Glutamatergic neuron (in vitro differentiated cells): ENCODE measurements around the gene AFMID. TPM values are rescaled to one million over a fixed set of nuclear protein-coding genes. Genes with fewer than 3 reads are reported as not detected.
A peak's percentile ranks its signal among the peaks of the same experiment; 100 is the strongest.
"Not testable (repeated sequence)": the region's sequence is repeated elsewhere in the genome, so short reads cannot be mapped to it uniquely, and the experiment has no call there.

Experiments
- DNase-seq: peaks from one replicate; pipeline ENCODE4 v3.0.0; 2022
- H3K27ac Mint-ChIP-seq: one replicate; pipeline ENCODE4 v1.8.0; 2020; ENCODE audit warnings: mild to moderate bottlenecking, mixed read lengths, inconsistent platforms; ENCODE audit not compliant: unreplicated experiment
- H3K27me3 Mint-ChIP-seq: one replicate; pipeline ENCODE4 v1.8.0; 2020; ENCODE audit warnings: mild to moderate bottlenecking, moderate library complexity, mixed read lengths, inconsistent platforms; ENCODE audit not compliant: unreplicated experiment
- H3K36me3 Mint-ChIP-seq: one replicate; pipeline ENCODE4 v1.8.0; 2020; ENCODE audit warnings: mild to moderate bottlenecking, mixed read lengths, inconsistent platforms; ENCODE audit not compliant: unreplicated experiment
- H3K4me1 Mint-ChIP-seq: one replicate; pipeline ENCODE4 v1.8.0; 2020; ENCODE audit warnings: mild to moderate bottlenecking, low read depth, mixed read lengths, inconsistent platforms; ENCODE audit not compliant: unreplicated experiment
- H3K4me3 Mint-ChIP-seq: one replicate; pipeline ENCODE4 v1.8.0; 2020; ENCODE audit warnings: mild to moderate bottlenecking, mixed read lengths, inconsistent platforms; ENCODE audit not compliant: unreplicated experiment
- H3K9me3 Mint-ChIP-seq: one replicate; pipeline ENCODE4 v1.8.0; 2020; ENCODE audit warnings: mild to moderate bottlenecking, moderate library complexity, mixed read lengths, inconsistent platforms; ENCODE audit not compliant: unreplicated experiment
- total RNA-seq: library from RNA; stranded (reverse); fragmentation: NEBNext Ultra II Directional; extraction: Animal tissue kit (Norgen Biotek cat#: 25700); gene quantifications from one replicate; pipeline ENCODE4 v1.2.1, GENCODE V29; 2021; ENCODE audit not compliant: unreplicated experiment
- TF ChIP-seq, protein P1 (sequence below): fragments of 200-600 bp; sonication (generic); IDR thresholded peaks from one replicate; pipeline ENCODE4 v1.5.0; 2021; ENCODE audit not compliant: partially characterized antibody, unreplicated experiment

AFMID gene
- total RNA-seq, 1 donor from 2014 or later = 29.9 TPM

DNA sequence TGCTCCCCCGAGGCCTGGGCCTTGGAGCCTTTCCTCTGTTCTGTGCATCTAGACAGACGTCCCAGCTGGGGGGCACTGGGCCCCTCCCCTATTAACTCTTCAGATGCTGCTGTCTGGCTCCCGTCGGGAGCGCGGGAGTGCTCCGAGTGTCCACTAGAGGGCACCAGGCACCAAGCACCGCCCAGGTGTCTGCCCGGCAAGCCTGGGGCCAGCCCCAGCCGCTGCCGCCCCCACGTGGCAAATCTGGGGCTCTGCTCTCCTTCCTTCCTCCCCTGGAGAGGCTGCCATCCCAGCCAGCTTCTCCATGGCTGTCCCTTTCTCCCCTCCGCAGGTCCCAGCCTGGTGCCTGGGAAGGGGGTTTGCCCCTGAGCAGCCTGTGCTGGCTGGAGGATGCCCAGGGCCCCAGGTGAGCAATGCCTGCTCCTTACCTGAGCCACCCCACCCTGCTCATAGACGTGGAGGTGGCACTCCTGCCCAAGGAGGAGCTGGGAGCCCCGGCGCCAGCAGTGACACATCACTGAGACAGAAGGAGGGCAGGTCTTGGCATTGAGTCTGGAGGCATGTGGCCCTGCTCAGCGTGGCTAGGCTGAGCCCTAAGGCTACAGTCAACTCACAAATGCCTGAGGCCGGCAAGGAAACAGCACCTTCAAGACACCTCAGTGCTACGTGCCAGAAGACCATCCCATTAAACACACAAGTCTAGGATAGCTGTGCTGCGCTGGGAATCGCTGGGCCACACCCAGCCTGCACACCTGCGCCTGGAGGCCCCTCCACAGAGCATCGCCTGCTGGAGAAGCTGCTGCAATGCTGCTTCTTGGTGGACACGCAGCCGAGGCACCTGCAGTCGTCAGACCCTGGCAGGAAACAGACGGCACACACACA, 64.0 kb downstream of the AFMID start:
- no peak overlapping the region for H3K4me3 Mint-ChIP-seq
- no peak overlapping the region for H3K27ac Mint-ChIP-seq

DNA sequence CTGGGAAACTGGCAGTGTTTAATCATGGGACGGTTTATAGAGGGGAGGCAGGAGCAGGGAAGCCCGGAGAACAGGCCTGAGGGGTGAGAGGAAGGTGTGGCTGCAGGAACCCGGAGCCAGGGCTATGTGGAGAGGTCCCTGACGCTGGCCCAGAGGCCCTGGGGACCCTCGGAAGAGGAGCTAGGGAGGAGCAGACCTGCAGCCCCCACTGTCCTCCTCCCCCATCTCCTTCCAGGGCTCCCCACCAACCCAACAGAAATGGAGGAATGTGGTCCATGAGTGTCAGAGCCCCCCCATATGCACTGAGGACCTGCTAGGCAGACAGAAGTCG, 64.6 kb downstream of the AFMID start:
- TF ChIP-seq, protein P1, sequence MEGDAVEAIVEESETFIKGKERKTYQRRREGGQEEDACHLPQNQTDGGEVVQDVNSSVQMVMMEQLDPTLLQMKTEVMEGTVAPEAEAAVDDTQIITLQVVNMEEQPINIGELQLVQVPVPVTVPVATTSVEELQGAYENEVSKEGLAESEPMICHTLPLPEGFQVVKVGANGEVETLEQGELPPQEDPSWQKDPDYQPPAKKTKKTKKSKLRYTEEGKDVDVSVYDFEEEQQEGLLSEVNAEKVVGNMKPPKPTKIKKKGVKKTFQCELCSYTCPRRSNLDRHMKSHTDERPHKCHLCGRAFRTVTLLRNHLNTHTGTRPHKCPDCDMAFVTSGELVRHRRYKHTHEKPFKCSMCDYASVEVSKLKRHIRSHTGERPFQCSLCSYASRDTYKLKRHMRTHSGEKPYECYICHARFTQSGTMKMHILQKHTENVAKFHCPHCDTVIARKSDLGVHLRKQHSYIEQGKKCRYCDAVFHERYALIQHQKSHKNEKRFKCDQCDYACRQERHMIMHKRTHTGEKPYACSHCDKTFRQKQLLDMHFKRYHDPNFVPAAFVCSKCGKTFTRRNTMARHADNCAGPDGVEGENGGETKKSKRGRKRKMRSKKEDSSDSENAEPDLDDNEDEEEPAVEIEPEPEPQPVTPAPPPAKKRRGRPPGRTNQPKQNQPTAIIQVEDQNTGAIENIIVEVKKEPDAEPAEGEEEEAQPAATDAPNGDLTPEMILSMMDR = no peak
- Mint-ChIP-seq H3K27me3 (peaks cover 2% of the 10 kb centered on the region), H3K27ac (no peak overlapping the region), H3K9me3 (peaks cover 2% of the 10 kb centered on the region), H3K4me1 (peaks cover 1% of the 10 kb centered on the region), H3K4me3 (no peak overlapping the region), H3K36me3 (no peaks in the 10 kb centered on the region)
- DNase-seq = no peak

More for the DNA sequence above, 64.0 kb downstream of the AFMID start:
- Mint-ChIP-seq H3K9me3 (peaks cover 2% of the 10 kb centered on the region), H3K36me3 (no peaks in the 10 kb centered on the region), H3K27me3 (peaks cover 2% of the 10 kb centered on the region), H3K4me1 (peaks cover 1% of the 10 kb centered on the region)
- peak; percentile 92 for DNase-seq
- TF ChIP-seq, protein P1 = peak; percentile 98

DNA sequence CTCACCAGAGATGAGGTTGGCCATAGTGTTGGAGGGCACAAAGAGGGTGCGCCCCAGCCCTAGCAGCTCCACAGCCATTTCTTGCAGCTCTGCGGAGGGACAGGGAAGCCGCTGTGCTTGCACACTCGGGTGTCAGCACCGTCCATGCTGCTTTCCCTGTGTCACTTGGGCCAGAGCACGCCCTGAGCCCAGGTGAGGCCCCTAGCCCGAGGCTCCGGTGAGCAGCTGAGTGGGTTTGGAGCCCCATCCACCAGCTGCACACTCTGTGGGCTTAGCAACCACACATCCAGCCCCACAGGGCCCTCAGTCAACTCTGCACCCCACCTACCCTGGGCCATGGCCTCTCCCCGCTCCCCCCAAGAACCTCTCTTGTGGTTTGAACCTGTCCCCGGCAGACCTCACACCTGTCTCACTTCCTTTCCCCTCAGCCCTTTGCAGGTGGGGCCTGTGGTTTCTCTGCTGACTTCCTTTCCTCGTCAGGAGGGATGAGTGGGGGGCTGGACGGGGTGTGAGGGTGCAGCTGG, 65.0 kb downstream of the AFMID start:
- DNase-seq = no peak
- H3K27me3 Mint-ChIP-seq = no peaks in the 10 kb centered on the region
- H3K4me1 Mint-ChIP-seq = peaks cover 1% of the 10 kb centered on the region
- H3K4me3 Mint-ChIP-seq = no peak overlapping the region
- peaks cover 2% of the 10 kb centered on the region for H3K9me3 Mint-ChIP-seq
- H3K27ac Mint-ChIP-seq = no peak overlapping the region
- TF ChIP-seq, protein P1 = no peak
- no peaks in the 10 kb centered on the region for H3K36me3 Mint-ChIP-seq

DNA sequence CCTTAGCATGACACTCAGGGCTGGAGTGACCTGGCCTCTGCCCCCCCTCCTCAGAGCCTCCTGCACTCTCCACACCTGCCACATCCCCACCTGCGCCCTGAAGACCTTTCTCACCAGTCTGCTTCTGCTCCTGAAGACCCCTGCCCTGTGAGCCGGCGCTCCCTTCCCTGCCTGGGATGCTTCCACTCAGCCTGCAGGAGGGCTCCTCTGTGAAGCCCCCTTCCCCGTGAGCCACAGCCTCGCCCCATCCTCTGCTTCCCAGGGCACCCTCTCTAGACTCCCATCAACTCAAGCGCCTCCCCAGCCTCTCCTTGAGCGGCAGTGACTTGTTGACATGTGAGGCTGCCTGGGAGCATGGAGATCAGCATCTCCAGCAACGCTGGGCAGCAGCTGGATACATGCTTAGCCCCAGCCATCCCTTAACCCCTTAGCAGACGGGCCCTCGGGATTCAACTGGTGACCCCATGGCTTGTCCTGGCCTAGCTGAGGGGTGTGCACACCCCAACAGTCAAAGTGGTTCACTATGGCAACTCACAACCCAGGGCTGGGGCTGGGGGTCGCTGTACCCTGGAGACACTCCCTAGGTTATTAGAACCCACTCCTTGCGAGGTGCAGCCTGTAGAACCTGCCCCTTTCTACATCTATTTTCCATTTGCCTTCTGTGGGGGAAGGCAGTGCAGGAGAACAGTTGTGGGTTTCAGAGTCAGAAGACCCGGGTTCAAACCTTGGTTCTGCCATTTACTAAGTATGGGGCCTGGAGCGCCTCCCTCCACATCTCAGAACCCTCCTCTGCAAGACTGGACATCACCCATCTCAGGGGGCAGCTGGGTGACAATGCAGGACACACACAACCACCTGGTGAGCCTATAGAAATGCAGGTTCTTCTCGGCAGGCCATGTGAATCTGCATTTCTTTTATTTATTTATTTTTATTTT, 65.8 kb downstream of the AFMID start:
- TF ChIP-seq, protein P1 = no peak
- Mint-ChIP-seq H3K9me3 (peaks cover 1% of the 10 kb centered on the region), H3K4me1 (peaks cover 4% of the 10 kb centered on the region), H3K27me3 (no peaks in the 10 kb centered on the region), H3K27ac (no peak overlapping the region), H3K4me3 (peak overlapping the region; percentile 63), H3K36me3 (no peaks in the 10 kb centered on the region)
- no peak for DNase-seq

DNA sequence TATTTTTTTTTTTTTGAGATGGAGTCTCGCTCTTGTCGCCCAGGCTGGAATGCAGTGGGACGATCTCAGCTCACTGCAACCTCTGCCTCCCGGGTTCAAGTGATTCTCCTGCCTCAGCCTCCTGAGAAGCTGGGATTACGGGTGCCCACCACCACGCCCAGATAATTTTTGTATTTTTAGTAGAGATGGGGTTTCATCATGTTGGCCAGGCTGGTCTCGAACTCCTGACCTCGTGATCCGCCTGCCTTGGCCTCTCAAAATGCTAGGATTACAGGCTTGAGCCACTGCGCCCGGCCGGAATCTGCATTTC, 66.4 kb downstream of the AFMID start:
- Mint-ChIP-seq H3K27ac (peak overlapping the region; percentile 62), H3K4me3 (peak overlapping the region; percentile 82)
- not testable (repeated sequence) for H3K27me3 Mint-ChIP-seq, H3K9me3 Mint-ChIP-seq, H3K4me1 Mint-ChIP-seq, H3K36me3 Mint-ChIP-seq, DNase-seq
